ENCODE data around the gene ZC3H18.

GRCh38 chr16:88665570-88665969, 95.4 kb downstream of the ZC3H18 start:
- no peak for TF ChIP-seq POLR2A (IDR thresholded peaks at IDR 0.05)
- no peak for TF ChIP-seq CTCF (IDR thresholded peaks at IDR 0.05)
- no peak for TF ChIP-seq POLR2AphosphoS5 (IDR thresholded peaks at IDR 0.05)
- no peak for TF ChIP-seq EP300 (IDR thresholded peaks at IDR 0.05)
